Suppressor macrophage treated with lipopolysaccharide for 1 hour (primary cell): ENCODE data around the gene USP30.
"Not testable (repeated sequence)": the region's sequence is repeated elsewhere in the genome, so short reads cannot be mapped to it uniquely, and the experiment has no call there.

Experiments used
- DNase-seq, 3 donors: peaks; one replicate each; pipeline ENCODE4 v3.0.0-alpha.2; 2020 to 2022

Gene USP30

DNA sequence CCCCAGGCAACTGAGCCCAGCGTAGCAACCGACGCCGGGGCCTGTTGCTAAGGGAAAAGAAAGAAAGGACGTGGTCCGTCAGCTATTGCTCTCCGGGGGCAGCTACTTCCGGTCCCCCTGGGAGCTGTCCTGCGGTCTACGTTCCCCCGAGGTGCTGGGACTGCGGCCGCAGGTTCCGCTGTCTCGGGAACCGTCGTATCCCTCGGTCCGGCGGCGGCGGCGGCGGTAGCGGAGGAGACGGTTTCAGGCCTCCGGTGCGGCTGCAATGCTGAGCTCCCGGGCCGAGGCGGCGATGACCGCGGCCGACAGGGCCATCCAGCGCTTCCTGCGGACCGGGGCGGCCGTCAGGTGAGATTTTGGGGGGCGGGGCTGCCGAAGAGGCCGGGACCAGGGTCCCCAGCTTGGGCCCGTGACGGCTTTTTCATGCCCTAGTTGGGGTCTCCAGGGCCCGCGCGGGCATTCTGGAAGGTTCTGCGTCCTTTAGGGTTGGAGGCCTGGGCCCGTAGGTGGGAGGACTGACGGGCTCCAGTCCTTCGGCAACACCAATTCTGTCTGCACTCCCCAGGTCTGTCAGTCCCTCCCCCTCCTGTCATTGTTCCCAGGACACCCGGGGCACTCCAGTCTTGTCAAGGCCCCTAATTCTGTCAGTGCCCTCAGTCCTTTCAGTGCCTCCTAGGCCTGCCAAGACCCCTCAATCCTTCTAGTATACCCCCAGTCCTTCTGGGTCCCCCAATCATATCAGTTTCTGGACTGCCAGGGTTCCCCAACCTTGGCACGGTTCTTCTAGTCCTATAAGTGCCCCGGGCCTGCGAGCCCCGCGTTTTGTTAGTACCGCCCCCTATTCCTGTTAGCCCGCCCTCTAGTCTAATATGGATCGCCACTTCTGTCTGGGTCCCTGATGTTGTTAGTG lies at the start of gene USP30:
Gene USP30, plus strand, starts transcription at position 163 of the 910 bp plus-strand sequence. Its CDS starts 103 bp downstream, at position 266.
- peak; percentile 88 to 93 (median 90) for DNase-seq

DNA sequence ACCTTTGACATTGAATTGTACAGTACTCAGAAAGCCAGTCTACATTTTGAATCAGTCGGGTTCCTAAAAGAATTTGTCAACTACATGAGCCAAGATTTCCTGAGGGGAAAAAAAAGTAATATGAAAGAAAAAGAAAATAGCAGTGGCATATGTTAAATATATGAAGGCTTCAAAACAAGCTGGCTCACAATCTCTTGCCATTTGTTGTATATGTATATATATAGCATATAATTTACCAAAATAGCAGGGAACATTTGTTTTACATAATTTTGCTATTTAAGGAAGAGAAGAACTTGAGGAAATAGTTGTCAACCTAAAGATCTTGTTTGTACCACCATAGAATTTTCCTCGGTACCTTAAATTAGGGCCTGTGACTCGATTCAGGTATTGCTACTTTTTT lies 48.4 kb upstream of the USP30 start:
- DNase-seq, result no peak

DNA sequence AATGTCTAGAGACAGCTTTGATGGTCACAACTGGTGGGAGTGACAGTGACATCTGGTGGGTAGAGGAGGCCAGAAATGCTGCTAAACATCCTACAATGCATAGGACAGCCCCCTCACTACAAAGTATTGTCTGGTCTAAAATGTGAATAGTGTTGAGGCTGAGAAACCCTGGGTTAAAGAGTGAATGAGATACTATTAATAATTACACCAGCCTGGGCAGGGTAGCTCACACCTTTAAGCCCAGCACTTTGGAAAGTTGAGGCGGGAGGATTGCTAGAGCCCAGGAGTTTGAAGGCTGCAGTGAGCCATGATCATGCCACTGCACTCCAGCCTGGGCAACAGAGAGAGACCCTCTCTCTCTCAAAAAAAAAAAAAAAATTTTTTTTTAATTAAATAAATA lies 42.6 kb upstream of the USP30 start:
- DNase-seq, result no peak

- DNase-seq, result no peak
Observed at GRCh38 chr12:109010259-109010658, 42.1 kb upstream of the USP30 start.

DNA sequence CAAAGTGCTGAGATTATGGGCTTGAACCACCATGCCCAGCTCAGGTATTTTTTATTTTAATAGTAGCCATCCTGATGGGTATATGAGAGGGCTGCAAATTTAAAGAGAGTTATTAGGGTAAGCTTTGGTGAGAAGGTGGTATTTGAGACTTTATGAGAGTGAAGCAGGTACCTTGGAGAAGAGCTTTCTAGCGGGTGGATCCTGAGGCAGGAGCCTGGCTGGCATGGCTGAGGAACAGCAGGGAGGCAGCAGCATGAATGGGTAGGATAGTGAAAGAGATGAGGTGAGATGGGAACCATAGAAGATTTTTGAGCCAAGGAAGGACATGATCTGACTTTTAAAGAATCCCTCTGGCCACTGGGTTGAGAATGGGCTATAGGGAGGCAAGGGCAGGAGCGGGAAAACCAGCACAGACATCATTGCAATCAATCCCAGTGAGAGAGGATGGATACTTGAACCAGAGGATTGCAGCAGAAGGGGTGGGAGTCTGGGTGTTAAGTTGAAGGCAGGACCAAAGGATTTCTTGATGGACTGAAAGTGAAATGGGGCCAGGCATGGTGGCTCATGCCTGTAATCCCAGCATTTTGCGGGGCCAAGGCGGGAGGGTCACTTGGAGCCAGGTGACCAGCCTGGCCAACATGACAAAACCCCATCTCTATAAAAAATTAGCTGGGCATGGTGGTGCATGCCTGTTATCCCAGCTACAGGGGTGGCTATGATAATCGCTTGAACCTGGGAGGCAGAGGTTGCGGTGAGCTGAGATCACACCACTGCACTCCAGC lies 37.2 kb upstream of the USP30 start:
- no peak for DNase-seq

DNA sequence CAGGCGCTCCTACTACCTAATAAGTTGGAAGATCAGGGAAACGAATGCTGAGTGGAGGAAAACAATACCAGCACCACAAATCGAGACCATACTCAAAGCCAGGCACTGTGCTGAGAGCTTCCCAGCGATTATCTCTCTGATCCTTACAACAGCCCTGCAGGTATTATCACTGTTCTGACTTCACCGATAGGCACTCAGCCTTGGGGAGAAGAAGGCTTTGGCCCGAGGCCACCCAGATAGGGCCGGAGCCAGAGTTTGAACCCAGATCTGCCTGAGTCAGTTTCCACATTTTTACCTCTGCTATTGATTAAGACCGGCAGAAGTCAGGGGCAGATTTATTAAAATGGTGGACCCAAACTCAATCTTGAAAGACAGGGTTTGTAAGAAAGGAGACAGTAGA lies 36.4 kb upstream of the USP30 start:
- no peak for DNase-seq

- DNase-seq, result no peak
Observed at GRCh38 chr12:109016978-109017377, 35.4 kb upstream of the USP30 start.

DNA sequence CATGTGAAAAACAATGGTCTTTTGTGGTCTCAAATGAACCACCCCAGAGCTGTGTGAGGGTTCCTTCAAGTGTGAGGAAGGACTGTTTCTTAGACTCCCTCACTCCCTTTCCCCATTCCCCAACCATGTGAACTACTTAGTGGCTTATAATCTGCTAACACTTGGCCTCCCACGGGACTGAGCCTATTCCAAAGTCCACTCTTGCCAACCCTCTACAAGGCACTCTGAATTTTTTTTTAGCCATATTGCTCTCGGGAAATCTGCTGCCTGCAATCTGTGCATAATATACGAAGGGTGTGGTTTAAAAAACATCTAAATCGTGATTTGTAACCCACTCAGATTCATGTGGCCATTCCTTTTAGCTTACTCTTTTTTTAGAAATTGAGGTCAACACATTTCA lies 34.1 kb upstream of the USP30 start:
- no peak for DNase-seq

- no peak for DNase-seq
Observed at GRCh38 chr12:109020146-109020795, 32.1 kb upstream of the USP30 start.

- DNase-seq, result peak; percentile 84 to 93 (median 89)
Observed at GRCh38 chr12:109020796-109021380, 31.5 kb upstream of the USP30 start, which contains the start of gene SVOP. Gene SVOP (minus strand): TSS chr12:109021068. CDS start chr12:109020868, 200 bp downstream.

DNA sequence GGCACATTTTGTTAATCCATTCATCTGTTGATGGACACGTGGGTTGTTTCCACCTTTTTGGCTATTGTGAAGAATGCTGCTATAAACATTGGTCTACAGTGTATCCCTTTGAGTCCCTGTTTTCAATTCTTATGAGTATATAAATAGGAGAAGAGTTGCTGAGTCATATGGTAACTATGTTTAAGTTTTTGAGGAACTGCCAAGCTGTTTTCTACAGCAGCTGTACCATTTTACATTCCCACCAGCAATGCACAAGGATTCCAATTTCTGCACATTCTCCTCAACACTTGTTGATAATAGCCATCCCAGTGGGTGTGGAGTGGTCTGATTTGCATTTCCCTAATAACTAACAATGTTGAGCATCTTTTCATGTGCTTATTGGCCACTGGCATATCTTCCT lies 24.6 kb upstream of the USP30 start:
- peak; percentile 10 to 59 (median 42) for DNase-seq

DNA sequence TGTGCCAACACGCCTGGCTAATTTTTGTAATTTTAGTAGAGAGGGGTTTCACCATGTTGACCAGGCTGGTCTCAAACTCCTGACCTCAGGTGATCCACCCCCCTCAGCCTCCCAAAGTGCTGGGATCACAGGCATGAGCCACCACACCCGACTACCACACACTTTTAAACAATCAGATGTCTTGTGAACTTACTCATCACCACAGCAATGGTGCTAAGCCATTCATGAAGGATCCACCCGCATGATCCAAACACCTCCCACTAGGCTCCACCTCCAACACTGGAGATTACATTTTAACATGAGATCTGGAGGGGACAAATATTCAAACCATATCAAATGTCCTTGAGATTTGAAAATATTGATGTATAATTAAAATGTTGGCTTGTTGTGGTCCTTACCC lies 23.8 kb upstream of the USP30 start:
- not testable (repeated sequence) for DNase-seq

GRCh38 chr12:109029411-109029810 lies 23.0 kb upstream of the USP30 start:
- DNase-seq, result no peak

- peak in 2 of 3 donors; percentile 26 to 27 for DNase-seq
Observed at GRCh38 chr12:109033239-109034196, 18.9 kb upstream of the USP30 start.

DNA sequence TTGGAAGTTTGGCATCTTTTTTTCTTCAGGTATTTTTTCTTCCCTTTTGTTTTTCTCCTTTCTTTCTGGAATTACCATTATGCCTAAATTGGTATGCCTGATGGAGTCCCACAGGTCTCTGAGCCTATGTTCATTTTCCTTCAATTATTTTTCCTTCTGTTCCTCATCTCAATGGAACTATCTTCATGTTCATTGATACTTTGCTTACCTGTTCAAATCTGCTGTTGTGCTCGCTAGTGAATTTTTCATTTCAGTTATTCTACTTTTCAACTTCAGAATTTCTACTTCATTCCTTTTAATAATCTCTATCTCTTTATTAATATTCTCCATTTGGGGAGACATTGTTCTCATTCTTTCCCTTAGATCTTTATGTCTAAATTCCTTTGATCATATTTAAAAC lies 15.4 kb upstream of the USP30 start:
- DNase-seq, result no peak

DNA sequence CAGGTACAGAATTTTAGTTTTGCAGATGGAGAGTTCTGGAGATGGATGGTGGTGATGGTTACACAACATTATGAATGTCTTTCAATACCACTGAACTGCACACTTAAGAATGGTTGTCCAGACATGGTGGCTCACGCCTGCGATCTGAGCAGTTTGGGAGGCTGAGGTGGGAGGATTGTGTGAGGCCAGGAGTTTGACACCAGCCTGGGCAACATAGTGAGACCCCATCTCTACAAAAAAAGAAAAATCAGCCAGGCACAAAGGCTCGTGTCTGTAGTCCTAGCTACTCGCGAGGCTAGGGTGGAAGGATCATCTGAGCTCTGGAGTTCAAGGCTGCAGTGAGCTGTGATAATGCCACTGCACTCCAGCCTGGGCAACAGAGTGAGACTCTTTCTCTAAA lies 8.1 kb upstream of the USP30 start:
- no peak for DNase-seq

DNA sequence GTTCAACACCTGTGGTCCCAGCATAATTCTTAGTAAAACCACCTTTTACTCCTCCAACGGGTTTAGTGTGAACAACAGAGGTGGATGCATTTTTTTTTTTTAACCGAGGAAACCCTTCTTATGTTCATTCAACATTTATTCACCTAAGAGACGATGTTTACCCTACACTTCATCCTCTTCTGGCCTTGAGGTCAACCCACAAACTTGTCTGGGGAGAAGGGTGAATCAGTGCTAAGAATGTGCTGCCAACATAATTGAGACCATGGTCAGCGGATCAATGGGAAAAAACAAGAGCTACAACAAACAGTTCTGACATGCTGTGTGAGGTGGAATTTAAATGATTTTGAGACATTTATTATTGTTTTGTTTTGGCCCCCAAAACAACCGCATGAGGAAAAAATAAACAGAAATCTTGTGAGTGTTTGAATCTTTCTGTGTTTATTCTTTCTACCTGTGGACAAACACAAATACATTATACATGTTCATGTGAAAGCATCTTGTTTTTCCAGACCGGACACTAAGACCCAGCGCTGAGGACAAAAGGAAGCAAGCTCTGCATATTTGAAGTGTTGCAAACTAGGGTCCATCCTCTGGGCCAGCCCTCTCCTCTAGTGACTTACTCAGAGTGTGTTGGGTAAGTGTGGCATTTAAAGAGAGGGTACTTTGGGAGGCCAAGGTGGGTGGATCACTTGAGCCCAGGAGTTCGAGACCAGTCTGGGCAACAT lies 5.1 kb upstream of the USP30 start:
- DNase-seq, result no peak

GRCh38 chr12:109048706-109049105 lies 3.7 kb upstream of the USP30 start:
- peak in 1 of 3 donors; percentile 2 for DNase-seq

DNA sequence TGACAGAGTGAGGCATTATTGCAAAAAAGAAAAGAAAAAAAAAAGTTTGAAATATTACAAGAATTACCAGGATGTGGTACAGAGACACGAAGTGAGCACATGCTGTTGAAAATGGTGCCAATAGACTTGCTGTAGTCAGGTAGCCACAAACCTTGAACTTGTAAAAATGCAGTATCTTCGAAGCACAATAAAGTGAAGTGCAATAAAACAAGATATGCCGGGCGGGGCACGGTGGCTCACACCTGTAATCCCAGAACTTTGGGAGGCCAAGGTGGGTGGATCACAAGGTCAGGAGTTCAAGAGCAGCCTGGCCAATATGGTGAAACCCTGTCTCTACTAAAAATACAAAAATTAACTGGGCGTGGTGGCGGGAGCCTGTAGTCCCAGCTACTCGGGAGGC lies 2.6 kb upstream of the USP30 start:
- DNase-seq, result not testable (repeated sequence)

DNA sequence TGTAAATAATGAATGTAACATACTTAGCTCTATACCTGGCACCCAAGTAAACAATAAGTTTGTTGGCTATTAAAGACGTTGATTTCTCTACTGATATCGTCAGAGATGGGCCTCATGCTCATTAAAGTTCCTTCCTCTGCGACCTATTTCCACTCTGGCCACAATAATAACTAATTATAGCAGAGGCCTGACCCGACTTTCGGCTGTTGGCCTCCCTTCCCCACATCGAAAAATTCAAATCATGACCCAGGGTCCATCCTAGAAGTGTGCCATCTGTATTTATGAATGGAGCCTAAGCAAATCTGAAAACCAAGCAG lies 321 bp upstream of the USP30 start:
- no peak for DNase-seq
